Measurements from ENCODE around the gene CBX7.
"Not testable (repeated sequence)": the region's sequence is repeated elsewhere in the genome, so short reads cannot be mapped to it uniquely, and the experiment has no call there.

Gene CBX7

DNA sequence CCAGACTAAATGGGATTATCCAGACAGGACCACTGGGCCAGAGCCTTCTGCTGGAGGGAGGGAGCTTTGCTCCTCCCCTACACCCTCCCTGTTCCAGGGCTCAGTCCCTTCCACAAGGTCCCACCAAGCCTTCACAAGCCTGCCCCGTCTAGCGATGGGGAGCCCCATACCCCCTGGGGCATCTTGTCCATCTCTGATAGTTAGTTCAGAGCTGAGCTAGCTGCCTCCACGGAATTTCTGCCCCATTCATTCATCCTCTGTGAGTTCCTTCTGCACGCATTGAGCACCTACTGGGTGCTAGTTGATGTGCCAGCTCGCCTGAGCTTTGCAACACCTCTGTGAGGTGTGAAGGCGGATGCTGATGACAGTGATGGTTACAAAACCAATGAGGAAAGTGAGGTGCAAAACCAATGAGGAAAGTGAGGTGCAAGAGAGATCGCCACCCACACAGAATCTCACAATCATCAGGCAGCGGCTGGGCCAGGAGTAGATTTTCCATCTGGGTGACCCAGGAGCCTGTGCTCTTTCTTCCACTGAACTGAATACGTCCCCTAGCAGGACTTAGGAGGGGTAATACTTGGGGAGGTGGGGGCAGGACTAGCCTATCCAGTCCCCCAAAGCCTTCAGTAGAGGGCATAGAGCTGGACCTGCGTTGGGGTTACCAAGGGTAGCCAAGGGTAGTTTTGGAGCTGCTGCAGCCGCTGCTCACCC, 21.5 kb upstream of the CBX7 start:
- DNase-seq: peak; percentile 58

DNA sequence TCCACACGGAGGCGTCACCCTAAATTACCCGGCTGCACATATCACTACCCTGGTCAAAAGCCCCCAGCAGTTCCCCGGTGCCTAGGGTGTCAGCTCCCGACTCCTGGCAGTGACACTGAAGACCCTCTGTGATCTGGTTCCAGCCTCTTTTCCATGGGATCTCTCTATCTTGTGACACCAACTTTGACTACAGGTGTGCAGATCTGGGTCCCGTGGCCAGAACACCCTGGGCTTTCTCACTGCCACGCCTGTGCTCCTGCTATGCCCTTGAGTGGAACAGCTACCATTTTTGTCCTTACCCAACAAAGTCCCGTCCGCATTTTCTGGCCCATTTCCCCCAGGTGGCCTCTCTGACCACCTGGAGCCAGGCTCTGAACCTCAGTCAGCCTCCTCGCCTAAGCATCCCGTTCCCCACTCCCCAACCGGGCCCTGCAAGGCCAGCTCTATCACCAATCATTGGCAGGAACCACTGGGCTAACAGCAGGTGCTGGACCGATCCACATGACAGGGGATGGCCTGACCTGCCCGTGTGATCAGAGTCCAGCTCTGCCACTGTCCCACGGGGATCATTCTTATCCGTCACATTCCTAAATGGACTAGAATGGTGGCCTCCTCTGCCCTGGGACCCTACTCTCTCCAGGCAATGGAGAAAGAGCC, 20.7 kb upstream of the CBX7 start:
- no peak for DNase-seq

DNA sequence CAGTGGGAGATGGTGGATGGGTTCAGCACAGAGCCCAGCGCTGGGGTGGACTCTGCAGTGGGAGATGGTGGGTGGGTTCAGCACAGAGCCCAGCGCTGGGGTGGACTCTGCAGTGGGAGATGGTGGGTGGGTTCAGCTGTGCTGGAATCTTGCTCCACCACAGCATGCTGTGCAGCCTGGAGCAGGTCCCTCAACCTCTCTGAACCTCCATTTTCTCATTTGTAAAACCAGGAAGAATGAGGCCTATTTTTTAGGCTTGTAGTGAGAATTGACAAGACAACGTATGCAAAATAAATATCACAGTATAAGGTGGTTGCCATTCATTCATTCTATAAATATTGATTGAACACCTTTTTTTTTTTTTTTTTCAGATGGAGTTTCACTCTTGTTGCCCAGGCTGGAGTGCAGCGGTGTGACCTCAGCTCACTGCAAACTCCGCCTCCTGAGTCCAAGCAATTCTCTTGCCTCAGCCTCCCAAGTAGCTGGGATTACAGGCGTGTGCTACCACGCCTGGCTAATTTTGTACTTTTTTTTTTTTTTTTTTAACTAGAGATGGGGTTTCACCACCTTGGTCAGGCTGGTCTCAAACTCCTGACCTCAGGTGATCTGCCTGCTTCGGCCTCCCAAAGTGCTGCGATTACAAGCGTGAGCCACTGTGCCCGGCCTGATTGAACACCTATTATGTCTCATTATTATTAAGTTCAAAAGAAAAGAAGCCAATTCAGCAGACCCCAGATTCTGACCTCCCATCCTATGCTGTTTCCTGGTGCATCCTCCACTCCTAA, 20.0 kb upstream of the CBX7 start:
- DNase-seq: not testable (repeated sequence)

DNA sequence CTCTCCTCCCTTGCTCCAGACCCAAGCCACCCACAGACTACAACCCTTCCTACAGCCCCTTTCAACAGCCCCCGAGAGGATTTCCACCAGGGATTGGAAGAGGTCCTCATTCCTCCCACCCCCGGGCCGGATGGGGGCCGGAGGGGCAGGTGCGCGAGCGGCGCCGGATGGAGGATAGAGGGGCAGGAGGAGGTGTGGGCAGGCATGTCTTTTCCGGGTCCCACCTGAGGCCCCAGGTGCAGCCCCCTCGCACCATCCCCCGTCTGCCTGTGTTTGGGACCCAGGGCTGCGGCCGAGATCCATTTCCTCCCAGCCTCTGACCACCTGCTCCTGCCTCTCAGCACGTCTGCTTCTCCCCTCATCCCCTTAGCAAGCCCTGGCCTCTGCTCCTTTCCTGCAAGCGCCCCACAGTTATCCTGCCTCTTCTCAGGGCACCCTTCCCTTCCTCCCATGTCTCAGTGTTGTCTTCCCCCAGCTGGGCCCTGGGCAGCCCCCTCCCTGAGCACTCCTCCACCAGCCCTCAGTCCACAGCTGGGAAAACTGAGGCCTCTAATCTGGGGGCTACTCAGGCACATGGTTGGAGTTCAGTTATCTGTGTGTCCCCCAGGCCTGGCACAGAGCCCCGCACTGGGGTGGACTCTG, 19.3 kb upstream of the CBX7 start:
- DNase-seq: no peak

DNA sequence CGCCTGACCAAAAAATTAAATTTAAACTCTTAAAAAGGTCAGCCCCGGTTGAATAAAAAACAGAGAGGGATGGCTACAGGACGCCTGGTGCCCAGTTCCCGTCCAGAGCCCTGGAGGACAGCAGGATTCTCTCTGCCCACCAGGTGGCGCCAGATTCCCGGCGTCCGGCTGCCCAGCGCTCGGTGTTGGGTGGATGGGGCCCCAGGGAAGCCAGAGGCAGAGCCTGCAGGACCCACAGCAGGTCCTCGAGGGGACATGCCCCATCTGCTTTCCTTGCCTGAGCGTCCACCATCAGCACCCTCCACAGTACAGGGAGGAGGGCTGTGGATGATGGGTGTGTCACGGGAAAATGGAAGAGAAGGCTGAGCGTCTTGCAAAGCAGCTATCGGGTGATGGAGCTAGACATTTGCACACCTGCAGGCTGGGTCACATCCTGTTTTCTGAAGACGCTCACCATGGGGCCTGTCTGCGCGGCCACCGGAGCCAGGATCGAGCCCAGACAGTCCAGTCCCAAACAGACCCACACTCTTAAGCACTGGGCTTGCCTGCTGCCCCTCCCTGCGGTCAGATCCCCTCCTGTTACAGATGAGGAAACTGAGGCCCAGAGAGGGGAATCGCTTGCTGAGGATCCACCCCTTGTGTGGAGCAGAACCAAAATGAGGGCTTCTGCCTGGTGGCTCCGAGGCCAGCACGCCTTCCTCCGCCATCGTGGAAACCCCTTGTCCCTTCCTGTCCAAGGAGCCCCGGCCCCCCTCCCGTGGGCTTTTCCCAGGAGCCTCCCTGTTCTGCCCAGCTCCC, 18.5 kb upstream of the CBX7 start:
- peak; percentile 84 for DNase-seq

DNA sequence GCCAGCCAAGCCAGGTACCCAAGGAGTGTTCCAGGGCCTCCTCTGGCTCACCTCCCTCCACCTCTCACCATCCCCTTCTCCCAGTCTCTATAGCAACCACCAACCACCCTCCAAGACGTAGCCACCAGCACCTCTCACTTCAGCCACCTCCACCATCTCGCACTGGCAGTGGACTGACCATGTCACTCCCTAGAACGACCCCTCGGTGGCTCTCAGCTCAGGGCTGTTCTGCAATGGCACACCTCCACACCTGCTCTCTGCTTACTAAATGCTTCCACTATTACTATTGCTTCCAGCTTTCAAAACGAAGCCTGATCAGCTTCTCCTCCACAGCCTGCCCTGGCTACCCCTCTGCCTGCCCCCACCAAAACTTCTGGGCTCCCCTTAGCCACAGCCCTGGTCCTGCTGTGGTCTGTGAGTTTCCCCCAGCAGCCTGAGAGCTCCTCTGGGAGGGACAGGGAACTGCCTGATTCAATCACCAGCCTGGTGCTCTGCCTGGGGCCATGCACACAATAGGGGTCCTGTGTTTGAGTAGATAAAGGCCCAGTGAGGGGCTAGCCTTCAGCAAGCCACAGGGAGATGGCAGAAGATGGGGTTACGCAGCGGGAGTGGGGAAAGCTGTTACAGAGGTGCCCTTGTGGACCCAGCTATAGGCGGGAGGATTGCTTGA, 17.5 kb upstream of the CBX7 start:
- no peak for DNase-seq

DNA sequence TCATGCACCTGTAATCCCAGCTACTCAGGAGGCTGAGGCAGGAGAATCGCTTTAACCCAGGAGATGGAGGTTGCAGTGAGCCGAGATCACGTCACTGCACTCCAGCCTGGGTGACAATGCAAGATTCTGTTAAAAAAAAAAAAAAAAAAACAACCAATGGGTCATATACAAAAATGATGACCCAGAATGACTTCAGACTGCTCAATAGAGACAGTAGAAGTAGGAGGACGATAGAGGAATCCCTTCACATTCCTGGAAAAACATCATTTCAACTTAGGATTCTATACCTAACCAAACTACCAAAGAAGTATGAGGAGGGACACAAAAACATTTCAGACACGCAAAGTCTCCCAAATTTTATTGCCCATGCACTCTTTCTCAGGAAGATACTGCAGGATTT, 14.1 kb upstream of the CBX7 start:
- DNase-seq: no peak

DNA sequence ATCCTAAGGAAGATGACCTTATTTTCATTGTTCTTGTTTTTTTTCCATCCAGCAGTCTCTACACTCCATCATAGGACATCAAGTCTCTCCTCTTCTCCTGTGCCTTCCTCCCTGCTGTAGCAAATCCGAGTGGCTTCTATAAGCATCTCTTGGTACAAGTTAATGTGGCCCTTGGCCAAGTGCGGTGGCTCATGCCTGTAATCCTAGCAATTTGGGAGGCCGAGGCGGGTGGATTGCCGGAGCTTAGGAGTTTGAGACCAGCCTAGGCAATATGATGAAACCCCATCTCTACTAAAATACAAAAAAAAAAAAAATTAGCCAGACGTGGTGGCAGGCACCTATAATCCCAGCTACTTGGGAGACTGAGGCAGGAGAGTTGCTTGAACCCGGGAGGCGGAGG, 3.6 kb upstream of the CBX7 start:
- DNase-seq: not testable (repeated sequence)

DNA sequence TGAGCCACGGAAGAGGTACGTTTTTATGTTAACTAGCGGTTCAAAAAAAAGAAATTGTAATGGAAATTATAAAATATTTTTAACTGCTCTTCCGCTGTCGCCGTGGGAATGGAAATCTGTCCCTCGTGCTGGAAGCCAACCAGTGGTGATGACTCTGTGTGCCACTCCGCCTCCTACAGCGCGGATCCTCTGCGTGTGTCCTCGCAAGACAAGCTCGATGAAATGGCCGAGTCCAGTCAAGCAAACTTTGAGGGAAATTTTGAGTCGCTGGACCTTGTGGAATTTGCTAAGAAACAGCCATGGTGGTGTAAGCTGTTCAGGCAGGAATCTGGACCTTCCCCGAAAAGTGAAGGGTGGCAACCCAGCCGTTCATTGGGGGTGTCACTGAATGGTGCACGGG, 2.9 kb upstream of the CBX7 start:
- DNase-seq: no peak

DNA sequence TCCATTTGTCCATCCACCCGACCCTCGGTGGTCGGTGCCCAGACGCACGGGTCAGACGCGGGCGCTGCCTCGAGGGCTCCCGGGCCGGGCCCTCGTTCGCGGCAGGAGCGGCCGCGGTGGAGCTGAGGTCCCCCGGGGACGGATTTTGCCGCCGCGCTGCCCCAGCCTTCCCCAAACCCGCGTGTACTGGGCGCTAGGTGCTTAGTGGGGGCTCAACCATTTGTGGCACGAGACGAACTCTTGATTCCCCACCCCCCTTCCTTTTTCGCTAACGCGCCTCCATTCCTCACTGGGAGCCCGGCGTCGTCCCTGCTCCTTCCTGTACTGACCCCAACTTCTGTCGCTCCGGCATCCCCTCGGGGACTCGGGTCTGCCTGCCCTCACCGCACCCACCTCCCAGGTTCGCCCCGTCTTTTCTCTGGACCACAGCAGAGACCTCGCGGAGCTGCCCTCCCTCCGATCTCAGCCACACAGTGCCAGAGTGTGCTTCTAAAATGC, 789 bp upstream of the CBX7 start:
- no peak for DNase-seq

DNA sequence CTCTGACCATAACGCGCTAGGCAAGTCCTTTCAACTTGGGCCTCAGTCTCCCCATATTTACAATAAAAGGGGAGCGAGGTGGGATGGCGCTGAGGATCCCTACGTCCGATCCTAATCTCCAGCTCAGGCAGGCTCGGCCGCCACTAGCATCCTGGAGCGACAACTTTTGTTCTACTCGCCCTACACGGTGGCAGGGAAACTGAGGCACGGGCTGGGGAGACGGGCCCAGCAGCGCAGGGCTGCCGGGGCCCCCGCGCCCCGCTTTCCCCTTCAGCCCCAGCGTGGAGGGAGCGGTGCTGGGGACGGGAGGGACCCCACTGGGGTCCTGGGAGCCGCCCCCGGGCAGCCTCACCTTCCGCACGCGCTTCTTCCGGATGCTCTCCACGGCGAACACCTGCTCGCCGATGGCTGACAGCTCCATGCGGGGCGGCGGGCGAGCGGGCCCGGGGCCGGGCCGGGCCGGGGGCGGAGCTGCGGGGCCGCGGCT, 413 bp downstream of the CBX7 start:
- no peak for DNase-seq

DNA sequence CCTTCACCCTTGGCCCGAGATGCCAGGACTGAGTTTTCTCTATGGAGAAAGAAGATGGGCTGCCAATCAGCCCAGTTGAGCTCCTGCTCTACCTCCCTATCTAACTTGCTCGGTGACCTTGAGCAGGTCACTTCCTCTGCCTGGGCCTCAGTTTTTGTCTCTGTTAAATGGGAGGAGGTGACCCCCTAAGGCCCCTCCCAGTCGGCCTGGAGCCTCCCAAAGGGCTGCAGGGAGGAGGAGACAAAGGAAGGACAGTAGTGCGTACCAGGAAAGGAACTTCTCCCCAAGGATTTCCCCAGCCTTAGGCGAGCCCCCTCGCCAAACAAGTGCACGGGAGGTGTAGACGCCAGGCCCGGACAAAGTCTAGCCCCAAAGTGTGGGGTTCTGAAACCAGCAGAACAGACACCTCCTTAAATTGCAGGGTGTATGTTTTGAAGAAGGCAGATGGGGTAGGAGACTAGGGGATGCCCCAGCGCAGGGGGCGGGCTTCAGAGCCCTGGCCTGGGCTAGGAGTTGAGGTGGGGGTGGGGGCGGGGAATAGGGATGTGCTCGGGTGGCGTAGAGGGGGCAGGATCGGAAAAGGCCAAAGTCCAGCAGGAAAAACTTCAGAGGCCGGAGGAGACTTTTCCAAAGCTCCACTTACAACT, 1.0 kb downstream of the CBX7 start:
- DNase-seq: no peak

DNA sequence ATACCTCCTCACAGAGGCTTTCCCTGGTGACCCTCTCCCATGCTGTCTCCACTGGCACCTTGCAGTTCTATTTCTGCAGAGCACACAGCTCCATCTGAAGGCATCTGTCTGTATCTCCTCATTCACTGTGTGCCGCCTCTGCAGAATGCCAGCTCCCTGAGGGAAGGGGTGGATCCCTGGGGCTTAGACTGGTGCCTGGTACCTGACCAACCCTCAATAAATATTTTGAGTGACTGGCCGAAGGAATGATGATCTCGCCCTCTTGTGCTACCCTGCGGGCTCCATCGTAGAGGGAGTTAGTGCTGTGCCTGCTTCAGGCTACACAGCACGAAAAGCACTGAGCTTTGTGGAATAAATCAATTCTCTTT, 1.6 kb downstream of the CBX7 start:
- DNase-seq: no peak

DNA sequence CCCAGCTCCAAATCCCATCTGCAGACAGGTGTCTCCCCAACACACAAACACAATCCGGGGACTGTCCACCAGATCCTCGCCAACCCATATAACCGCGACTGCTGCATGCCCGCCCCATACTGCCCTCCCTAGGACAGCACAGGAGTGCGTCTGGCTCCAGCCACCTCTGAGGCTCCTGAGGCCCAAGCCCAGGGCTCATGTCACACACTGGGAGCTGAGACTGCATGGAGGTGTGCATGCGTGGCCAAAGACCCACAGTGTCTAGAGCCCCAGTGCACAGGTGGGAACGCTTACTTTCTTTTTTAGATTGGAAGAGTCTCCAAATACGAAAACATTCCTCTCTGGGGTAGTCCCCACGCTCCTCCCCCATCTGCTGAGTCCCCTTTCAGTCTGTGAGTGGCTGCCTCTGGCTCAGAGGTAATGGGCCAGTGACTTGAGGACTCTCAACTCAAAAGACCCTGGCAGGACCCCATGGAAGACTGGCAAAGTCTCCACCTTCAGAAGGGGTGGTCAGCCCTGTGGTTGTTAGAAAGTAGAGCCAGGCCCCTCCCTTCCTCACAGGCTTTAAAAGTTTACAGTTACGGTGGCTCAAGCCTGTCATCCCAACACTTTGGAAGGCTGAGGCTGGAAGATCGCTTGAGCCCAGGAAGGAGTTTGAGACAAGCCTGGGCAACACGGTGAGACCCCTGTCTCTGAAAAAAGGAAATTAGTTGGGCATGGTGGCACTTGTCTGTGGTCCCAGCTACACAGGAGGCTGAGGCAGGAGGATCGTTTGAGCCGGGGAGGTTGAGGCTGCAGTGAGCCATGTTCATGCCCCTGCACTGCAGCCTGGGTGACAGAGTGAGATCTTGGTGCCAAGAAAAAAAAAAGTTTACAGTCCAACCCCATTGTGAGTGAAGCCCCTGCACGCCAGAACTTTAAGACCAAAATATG, 2.3 kb downstream of the CBX7 start:
- no peak for DNase-seq

DNA sequence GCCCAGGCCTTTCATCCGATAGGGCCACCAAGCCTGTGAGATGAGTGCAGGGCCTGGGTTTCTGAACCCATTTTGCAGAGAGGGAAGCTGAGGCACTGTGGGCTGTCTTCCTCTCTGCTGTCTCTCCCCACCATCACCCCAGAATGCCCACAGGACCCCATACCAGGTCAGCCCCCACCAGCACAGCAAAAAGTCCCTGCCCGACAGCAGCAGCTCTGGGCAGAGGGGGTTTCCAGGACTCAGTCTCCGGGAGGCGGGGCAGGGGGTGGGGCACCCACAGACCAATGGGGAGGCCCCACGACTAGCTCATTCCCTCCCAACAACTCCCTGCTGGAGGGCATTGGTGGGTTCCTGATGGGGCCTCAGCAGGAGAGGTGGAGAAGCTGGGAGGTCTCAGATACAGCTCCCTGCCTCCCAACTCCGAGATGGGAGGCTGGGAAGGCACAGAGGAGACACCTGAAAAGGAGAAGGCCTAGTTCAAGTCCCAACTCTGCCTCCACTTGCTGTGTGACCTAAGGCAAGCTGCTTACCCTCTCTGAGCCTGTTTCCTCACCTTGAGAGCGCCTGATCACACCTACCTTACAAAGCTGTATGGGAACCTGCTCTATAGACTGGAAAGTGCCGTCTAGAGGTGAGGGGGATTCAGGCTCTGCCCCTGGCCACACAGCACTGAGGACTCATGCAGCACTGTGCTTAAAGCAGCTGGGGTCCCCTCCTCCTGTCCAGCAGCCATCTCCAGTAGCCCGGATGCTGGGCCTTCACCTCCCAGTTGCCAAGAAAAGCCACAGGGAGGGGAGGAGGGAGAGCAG, 3.5 kb downstream of the CBX7 start:
- DNase-seq: peak; percentile 57

DNA sequence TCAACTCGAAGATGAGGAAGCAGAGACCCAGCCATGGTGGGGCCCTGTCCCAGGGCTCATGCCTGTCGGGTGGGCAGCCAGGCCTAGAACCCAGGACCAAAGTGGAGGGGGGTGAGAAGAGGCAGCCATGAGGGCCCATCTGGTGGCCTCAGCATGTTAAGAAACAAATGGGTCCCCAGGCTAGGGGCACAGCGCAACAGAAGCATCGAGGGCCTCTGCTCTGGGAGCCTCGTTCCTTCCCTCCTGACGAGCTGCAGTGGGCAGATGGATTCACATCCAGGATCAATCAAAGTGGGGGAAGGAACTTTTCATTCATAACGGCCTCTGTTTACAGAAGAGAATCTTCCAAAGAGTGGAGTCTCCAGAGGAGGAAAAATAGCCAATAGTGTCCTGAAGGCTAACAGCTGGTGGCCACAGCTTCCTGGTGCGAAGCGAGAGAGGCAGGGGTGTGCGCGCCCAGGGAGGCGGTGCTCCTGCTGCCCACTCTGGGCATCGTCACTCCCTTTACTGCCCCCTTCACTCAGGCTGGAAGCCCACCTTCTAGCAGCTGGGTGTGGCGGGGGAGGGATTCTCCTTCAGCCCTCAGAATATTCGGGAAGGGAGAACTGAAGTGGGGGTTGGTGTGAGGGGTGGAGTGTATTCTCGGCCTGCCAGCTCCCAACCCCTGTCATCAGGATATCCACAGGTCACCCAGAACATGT, 4.3 kb downstream of the CBX7 start:
- DNase-seq: no peak

DNA sequence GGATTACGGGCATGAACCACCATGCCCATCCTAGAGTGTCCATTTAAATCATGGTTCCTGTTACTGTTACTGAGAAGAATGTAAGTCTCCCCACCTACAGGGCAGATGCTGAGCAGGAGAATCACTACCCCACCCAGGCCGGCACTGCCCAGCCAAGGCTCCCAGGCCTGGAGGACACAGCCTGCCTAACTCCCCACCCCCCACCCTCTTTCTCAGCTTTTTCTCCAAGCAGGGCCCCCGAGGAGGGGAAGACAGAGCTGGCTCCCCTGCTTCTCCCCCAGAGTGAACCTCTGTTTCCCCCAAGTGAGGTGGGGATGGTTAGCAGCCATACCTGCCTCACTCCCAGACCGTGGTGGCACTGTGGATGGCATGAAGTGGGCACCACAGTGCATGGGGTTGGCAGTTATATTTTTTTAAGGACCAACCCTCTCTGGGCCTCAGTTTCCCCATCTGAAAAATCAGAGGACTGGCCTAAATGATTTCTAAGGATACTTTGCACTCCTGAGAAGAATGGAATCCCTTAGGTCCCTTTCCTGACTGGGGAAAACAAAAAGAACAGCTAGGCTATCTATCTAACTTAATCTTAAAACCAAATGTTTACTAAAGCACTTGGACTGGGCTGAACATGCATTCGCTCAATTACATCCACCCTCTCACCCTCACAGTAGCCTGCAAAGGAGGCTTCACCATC, 5.0 kb downstream of the CBX7 start:
- DNase-seq: no peak
